Panc1 (cell line): ENCODE measurements around the gene STK24. TPM values are rescaled to one million over a fixed set of nuclear protein-coding genes. Genes with fewer than 3 reads are reported as not detected.

Experiments
- ATAC-seq: fragments of 200-7000 bp; cut with Tn5 transposase; 2 replicates; pipeline ENCODE4 v1.9.1; 2020; ENCODE audit warnings: mild to moderate bottlenecking, moderate library complexity
- BruUV-seq: library from RNA; stranded (reverse); fragments of 400-500 nt; replicated peaks from 2 replicates; lab custom pipeline; 2021; lab: Mats Ljungman, UMichigan
- CTCF ChIA-PET: fragments of 300-600 bp; sonication (Branson Sonifier 250); formaldehyde crosslinking; loops from one replicate; lab custom pipeline; 2022; ENCODE audit warnings: antibody characterized with exemption; lab: Charles Lee
- POLR2A ChIA-PET: fragments of 300-600 bp; sonication (Branson Sonifier 250); formaldehyde crosslinking; loops from one replicate; lab custom pipeline; 2022; ENCODE audit warnings: antibody characterized with exemption; lab: Charles Lee
- DNase-seq: peaks from one replicate; pipeline ENCODE4 v3.0.0-alpha.2; 2010; ENCODE audit warnings: low read depth, low spot score
- H3K27ac ChIP-seq: 2 replicates; pipeline ENCODE4 v1.5.1; 2011; ENCODE audit warnings: mild to moderate bottlenecking, low read length, inconsistent platforms
- H3K27me3 ChIP-seq: fragments of 200-500 bp; sonication (Bioruptor generic); 2 replicates; pipeline ENCODE4 v1.6.0; 2014; ENCODE audit warnings: low read length, inconsistent platforms; ENCODE audit not compliant: control insufficient read depth, insufficient read depth
- H3K36me3 ChIP-seq: fragments of 200-500 bp; sonication (Bioruptor generic); 2 replicates; pipeline ENCODE4 v1.5.1; 2014; ENCODE audit warnings: inconsistent platforms, mild to moderate bottlenecking, low read length, moderate library complexity; ENCODE audit not compliant: control insufficient read depth, insufficient read depth
- H3K4me1 ChIP-seq: 2 replicates; pipeline ENCODE4 v1.5.1; 2011; ENCODE audit warnings: inconsistent platforms, mild to moderate bottlenecking, low read length, moderate library complexity; ENCODE audit not compliant: control insufficient read depth, insufficient read depth
- H3K4me3 ChIP-seq, 2 experiments: 2 replicates each; pipeline ENCODE4 v1.5.1; 2011 to 2012; ENCODE audit warnings: low read depth in 2 of 2, low read length in 2 of 2, mild to moderate bottlenecking in 2 of 2, inconsistent platforms in 1 of 2, moderate library complexity in 1 of 2
- H3K9me3 ChIP-seq: fragments of 200-500 bp; sonication (Bioruptor generic); 2 replicates; pipeline ENCODE4 v1.5.1; 2014; ENCODE audit warnings: low read depth, mild to moderate bottlenecking, inconsistent platforms, low read length, moderate library complexity; ENCODE audit not compliant: control insufficient read depth, insufficient read depth
- CTCF ChIP-seq: fragments of 450-650 bp; IDR thresholded peaks from 2 replicates; pipeline ENCODE4 v1.5.1; 2017; ENCODE audit warnings: mild to moderate bottlenecking
- POLR2AphosphoS5 ChIP-seq: IDR thresholded peaks from 2 replicates; pipeline ENCODE4 v1.6.1; 2012; ENCODE audit warnings: mild to moderate bottlenecking, low read depth, low read length, moderate library complexity
- REST ChIP-seq, 2 experiments: IDR thresholded peaks; 2 replicates each; pipeline ENCODE4 v1.6.1; 2011 to 2012; ENCODE audit warnings: low read depth in 2 of 2, control low read depth in 1 of 2, low read length in 1 of 2, mild to moderate bottlenecking in 1 of 2, moderate library complexity in 1 of 2; ENCODE audit not compliant: insufficient read depth in 1 of 2
- SIN3A ChIP-seq: IDR thresholded peaks from 2 replicates; pipeline ENCODE4 v1.6.1; 2012; ENCODE audit warnings: low read depth, mild to moderate bottlenecking, low read length, moderate library complexity, borderline replicate concordance; ENCODE audit not compliant: insufficient read depth
- TCF7L2 ChIP-seq: IDR thresholded peaks from 2 replicates; pipeline ENCODE4 v1.6.1; 2011; ENCODE audit warnings: mild to moderate bottlenecking, low read depth, low read length, inconsistent platforms
- in situ Hi-C: cut with HindIII; loops from 2 replicates; pipeline ENCODE4 v1.10.0; 2016; ENCODE audit warnings: low sequenced_read_pairs, low pct_unique_long_range_greater_than_20kb
- intact Hi-C: fragments of 100-400 bp; cut with micrococcal nuclease; formaldehyde crosslinking; loops from one replicate; pipeline ENCODE4 v1.10.0; 2022; ENCODE audit not compliant: unreplicated experiment
- total RNA-seq: library from RNA; stranded (reverse); gene quantifications from one replicate; pipeline ENCODE4 v1.2.1, GENCODE V29; 2021; ENCODE audit not compliant: unreplicated experiment

STK24 gene
- total RNA-seq, 1 experiment from 2014 or later, result 57.3 TPM

GRCh38 chr13:98549728-98550317 is 27.1 kb downstream of the STK24 start:
- Histone ChIP-seq H3K9me3 (no peaks in the 10 kb centered on the region), H3K27ac (no peak overlapping the region), H3K4me3 (no peak overlapping the region), H3K36me3 (no peaks in the 10 kb centered on the region), H3K4me1 (no peaks in the 10 kb centered on the region), H3K27me3 (no peaks in the 10 kb centered on the region)
- BruUV-seq, result no TSS peak
- no peak for ATAC-seq
- in situ Hi-C loops (no loop called here), intact Hi-C loops (no loop called here)
- no peak for TF ChIP-seq TCF7L2
- TF ChIP-seq SIN3A, result no peak
- no peak for TF ChIP-seq CTCF
- no peak for TF ChIP-seq REST (IDR thresholded peaks at IDR 0.05; ENCODE audit: insufficient read depth in 1 of 2, low read depth in 2 of 2, low read length in 1 of 2)
- TF ChIP-seq POLR2AphosphoS5, result no peak
- CTCF ChIA-PET, result no interaction called here
- POLR2A ChIA-PET, result no interaction called here
- DNase-seq, result no peak

DNA sequence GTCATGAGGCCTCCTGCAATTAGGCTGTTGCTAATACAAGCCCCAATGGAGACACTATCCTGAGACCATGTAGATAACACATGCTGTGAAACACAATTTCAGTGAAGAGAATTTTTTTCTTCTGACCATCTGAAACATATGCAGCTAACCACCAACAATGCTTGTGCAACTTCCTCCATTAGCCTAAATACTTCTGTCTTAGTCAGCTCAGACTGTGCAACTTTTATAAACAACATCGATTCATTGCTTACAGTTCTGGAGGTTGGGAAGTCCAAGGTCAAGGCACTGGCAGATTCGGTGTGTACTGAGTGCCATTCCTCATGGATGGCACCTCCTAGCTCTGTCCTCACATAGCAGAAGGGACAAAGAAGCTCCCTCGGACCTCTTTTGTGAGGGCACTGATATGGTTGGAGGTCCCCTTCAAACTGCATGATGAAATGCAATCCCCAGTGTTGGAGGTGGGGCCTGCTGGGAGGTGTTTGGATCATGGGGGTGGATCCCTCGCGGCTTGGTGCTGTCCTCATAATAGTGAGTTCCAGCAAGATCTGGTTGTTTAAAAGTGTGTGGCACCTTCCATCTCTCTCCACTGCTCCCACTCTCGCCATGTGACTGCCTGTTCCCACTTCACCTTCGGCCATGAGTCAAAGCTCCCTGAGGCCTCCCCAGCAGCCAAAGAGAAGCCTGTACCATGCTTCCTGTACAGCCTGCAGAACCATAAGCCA is 27.7 kb downstream of the STK24 start:
- H3K27ac ChIP-seq, result no peak overlapping the region
- no peaks in the 10 kb centered on the region for H3K36me3 ChIP-seq
- BruUV-seq, result no TSS peak
- CTCF ChIA-PET, result no interaction called here
- ATAC-seq (no peak), DNase-seq (no peak)
- intact Hi-C loops (no loop called here), in situ Hi-C loops (no loop called here)
- TF ChIP-seq SIN3A, result no peak
- no peak for TF ChIP-seq CTCF
- no peak for TF ChIP-seq REST (IDR thresholded peaks at IDR 0.05; ENCODE audit: insufficient read depth in 1 of 2, low read depth in 2 of 2, low read length in 1 of 2)
- TF ChIP-seq POLR2AphosphoS5, result no peak
- no peak for TF ChIP-seq TCF7L2
- no peaks in the 10 kb centered on the region for H3K9me3 ChIP-seq
- H3K27me3 ChIP-seq, result no peaks in the 10 kb centered on the region
- POLR2A ChIA-PET, result no interaction called here
- H3K4me3 ChIP-seq, result no peak overlapping the region
- peaks cover 4% of the 10 kb centered on the region; the same call in 1 of the 2 replicates for H3K4me1 ChIP-seq
